HTERT RPE-1 (cell line): Measurements from ENCODE around the gene STK40.

Experiments used
- in situ Hi-C: fragments of 300-500 bp; cut with MboI; formaldehyde crosslinking; loops from 4 replicates; pipeline ENCODE4 v1.14.3; 2020; ENCODE audit warnings: low sequenced_read_pairs

STK40 gene

DNA sequence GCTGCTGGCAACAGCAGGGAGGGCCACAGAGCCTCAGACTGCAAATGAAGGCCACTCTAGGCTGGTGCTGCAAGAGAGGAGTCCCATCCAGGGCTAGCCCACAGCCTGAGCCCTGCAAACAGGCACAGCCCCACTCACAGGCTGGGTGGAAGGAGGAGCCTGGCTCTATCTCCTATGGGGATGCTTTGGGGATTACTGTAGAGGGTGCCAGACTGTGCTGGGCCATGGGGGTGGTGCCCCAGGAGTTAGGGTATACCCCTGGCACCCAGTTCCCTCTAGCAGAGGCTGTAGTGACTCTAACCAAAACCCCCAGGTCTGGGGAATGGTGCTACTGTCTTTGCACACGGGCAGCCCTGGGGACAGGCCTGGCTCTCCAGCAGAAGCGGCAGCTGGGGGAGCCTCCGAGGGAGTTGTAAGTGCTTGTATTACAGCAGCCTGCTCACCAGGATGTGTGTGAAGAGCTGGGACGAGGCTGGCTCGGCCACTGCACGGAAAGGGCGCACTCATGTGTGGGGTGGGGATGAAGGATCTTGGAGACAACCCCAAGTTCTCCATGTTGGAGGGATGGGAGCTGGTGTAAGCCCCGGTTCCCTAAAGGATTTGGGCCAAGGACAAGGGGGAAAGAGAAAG is 38.9 kb downstream of the STK40 start:
- in situ Hi-C loops = no loop called here

DNA sequence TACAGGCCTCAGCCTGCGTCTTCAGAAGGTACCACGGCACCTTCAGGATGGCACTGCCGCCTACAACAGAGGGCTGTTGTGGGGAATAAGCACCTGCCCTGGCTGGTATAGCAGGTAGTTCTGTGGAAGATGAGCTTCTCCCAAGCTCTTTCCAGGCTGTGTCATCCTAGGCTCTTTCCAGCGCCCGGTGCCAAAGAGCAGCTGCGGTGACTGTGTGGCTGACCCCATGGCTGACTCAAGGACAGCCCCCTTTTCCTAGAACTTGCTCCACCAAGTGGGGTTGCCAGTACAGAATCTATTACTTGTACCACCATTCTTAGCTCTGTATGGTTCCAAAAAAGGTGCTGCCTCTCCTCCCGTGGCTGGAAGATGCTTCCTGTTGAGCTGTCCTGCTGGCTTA is 40.4 kb downstream of the STK40 start:
- in situ Hi-C loops = no loop called here

DNA sequence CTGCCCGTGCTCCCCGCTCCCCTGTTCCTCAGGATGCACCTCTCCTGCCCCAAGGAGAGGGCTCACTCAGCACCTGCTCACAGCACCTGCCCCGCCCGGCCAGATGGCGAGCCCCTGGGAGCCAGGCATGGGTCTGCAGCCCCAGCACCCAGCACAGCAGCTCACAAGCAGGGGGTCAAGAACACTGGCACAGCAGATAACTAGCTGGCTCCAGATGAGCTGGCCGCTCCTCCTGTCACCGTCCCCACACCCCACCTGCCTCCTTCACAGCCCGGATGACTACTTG is 41.4 kb downstream of the STK40 start:
- in situ Hi-C loops = no loop called here

DNA sequence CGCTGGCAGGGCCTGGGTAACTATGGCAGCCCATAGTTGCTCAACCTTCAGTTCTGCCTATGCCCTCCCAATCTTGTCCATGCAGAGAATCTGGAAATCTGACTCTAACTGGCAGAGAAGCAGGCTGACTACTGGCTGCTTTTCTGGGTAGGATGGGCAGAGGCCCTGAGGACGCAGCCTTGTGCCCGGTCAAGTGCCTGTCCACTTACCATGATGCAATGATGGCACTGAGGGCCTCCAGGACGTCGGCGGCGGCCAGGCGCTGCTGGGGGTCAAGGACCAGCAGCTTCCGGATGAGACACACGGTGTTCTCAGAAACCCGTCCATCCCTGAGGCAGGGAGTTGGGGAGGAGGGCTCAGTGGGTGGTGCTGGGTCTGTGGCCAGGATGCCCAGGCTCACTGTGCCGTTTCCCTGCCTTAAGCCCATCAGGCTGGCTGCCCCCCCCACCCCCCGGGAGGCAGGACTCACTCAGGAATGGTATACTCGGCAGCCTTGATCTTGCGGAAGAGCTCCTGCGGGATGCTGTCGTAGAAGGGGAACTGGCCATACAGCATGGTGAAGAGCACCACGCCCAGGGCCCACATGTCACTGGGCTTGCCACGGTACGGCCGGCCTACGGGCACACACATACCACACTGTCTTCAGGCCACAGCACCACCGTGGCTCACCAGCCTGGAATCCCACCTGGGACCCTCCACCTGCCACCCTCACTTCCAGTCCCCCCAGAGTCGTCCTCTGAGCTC is 41.9 kb downstream of the STK40 start:
- in situ Hi-C loops = no loop called here

DNA sequence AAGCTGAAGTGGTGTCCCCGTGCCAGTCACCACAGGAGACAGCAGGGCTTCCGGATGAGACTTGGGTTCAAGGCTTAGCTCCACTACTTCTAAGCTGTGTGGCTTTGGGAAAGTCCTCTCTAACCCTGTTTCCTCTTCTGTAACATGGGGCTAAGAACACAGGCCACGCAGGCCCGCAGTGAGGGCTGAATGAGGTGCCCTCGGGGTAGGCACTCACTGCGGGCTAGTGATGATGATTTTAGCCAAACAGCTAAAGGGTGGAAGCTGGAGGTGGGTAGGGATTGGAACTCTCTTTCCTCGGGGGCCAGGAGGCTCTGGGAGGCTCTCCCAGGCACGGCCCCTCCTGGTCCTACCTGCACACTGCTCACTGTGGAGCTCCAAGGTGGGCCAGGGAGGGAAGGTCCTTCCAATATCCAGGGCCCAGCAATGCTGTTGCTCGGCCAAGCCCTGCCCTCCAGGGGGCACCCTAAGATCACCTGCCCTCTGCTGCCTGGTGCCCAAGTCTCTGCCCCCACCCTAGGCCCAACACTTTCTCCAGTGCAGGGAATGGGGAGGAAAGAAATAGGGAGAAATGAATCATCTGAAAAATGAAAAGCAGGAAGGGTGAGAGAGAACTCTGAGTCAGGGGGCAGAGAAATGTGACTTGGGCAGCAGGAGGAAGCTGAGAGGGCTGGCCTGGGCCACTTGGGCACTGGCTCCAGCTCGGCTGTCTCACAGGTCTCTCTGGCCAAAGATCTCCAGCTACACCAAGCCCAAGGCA is 43.1 kb downstream of the STK40 start:
- in situ Hi-C loops = no loop called here

DNA sequence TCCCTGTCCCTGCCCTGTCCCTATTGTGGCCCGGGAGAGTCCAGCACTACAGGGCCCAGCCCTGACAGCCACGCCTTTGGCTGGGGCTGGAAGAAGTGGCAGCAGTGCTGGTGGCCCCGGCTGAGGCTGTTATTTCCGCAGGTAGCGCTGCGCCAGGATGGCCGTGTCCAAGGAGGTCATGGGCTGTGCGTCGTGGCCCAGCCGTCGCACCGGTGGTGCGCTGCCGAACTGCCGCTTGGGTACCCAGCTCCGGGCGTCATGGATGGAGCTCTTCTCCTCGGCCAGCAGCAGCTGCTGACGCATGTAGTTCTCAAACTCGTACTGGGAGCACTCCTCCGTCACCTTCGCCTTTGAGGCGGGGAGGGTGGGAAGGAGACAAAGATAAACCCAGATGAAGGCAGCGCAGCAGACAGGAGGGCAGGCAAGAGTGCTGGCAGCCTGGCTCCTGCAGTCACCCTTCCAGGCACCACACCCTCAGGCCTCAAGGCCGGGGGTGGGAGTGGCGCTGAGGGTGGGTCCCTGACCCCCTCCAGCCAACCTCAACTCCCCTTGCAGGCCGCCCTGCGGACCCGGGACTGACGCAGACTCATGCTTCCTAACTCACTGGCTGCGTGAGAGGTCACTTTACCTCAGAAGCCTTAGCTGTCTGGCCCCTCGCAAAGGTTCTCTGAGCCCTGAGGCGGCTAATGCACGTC is 44.0 kb downstream of the STK40 start:
- in situ Hi-C loops = no loop called here

DNA sequence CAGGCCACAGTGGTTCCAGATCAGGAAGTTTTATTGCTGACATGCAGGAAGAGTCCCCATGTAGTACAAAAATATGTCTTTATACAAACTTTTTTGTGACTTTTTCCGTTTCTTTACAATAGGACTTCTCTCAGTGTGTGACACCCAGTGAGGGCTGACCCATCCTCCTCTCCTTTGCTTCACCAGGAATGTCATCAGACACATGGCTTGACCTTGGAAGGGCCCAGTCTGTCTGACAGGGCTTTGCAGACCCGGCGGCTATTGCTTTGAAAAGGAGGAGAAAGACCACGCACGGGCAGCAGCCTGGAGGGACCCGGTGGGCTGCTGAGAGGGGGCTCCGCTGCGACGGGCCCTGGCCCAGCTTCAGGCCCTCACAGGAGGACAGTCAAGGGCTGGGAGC is 46.1 kb downstream of the STK40 start:
- in situ Hi-C loops = no loop called here

DNA sequence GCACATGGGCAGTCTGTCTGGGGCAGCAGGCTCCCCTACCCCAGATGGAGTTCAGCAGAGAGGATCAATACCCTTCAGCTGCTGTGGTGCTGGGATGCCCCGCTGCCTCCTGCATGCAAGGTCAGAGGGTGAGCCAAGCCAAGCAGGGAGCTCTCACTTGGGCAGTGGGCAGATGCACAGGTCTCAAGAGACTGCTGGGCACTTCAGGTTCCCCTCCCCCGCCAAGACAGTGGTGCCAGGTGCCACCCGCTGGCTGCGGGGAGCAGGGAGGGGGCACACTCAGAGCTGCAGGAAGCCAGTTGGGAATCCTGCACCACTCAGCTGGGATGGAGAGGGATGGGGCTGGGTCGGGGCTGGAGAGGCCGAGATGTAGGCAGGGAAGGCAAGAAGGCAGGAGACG is 46.5 kb downstream of the STK40 start:
- in situ Hi-C loops = no loop called here

DNA sequence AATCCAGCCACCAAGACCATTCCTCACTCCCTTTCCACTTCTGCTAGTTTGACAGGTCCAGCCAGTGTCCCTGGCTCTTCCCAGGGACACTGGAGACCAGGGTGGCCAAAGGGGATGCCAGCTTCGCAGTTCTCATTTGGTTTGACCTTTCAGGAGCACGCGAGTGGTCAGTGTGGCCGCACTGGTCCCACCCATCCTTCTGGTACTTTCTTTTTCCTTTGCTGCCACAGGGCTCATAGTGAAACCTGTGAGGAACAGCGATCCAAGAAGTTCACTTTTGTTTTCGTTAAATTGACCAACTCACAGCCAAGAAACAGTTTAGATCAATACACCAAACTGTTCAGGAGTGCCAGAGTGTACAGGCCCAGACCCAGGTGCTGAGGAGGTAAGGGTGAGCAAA is 47.9 kb downstream of the STK40 start:
- in situ Hi-C loops = no loop called here

DNA sequence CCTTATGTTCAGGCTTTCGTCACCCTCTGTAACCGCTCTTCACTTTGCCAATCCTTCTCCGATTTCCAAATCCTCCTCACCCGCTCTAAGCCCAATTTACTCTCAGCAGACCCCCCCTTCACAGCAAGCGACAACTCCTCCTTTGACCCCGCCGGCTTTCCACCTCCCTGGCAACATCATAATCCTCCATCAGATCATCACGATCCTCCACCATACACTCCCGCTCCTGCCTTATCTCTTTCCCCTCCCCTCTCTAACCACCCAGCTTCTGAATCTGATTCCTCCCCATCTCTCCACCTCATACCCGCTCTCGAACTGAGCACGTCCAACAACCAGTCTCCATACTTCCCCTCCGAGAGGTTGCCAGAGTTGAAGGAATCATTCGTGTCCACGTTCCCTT is 54.8 kb downstream of the STK40 start:
- in situ Hi-C loops = no loop called here

DNA sequence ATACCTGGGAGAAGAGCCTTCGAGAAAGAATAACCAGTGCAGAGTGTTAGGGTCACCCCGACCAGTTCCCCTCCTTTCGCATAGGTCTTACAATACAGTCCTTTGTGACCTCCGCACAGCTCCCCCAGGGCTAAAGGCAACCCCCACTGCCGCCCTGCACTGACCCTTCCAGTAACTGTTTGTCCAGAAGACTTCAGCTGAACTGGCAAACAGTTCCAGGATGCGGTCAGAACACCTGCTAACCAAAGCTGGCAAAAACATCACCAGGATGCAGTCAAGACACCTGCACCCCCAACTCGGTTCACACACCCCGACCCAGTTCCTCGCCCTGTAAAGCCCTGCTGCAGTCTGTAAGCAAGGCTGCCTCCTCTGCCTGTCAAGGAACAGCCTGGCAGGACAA is 55.9 kb downstream of the STK40 start:
- in situ Hi-C loops = no loop called here

DNA sequence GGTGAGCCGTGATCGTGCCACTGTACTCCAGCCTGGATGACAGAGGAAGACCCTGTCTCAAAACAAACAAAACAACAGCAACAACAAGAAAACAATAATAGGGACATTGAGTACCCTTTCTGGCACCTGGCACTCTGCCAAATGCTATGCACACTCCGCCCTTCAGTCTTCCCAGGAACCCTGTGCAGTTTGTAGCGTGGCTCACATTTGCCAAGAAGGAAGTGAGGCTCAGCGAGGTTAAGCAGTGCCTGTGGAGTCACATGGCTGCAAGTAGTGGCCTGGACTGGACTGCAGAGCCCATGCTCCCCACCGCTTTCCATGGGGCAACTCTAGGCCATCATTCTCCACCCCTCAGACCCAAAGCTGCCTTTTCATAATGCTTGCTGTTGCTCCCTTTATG is 57.0 kb downstream of the STK40 start:
- in situ Hi-C loops = no loop called here

DNA sequence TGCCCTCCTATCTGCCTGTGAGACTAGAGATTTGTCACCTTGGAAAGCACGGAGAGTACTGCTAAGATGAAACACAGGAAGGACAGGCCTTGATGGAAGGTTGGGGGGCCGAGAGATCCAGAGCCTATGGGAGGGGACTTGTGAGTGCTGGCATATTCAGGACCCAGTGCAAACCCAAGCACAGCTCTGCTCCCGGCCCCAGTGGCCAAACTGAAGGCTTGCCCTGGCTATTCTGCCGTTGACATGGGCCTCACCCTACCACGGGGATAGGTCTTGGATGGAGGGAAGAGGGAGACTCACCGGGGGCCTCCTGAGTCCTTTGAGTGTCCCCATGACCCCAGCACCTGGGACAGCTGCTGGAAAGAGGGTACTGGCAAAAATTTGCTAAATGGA is 57.6 kb downstream of the STK40 start:
- in situ Hi-C loops = no loop called here

DNA sequence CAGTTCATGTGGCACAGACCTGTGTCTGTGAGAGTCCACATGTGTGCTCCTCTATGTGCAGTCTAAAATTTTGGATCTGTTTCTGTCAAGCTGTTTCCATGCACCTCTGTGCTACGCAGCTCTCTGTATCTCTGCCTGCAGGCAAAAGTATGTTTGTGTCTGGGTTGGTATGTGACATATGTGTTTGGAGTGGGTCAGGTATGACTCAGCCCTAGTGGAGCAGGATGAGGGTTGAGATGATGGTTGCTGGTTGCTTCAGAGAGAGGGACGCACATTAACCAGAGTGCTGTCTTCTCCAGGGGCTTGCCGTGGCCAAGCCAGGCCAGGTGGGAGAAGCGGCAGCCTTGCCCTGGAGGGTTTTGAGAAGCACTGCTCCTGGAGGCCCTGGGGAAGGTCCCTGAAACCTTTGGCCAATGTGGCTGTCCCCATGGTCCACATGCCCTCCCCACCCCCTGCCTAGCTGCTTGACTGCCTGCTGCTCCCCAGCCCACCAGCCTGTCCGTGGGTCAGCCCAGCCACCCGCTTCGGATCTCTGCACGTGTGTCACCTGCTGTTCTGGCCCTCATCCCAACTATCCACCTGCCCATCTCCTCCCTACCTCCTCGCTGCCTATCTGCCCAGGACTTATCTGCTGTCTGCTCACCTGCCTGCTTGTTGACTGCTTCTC is 58.2 kb downstream of the STK40 start:
- in situ Hi-C loops = no loop called here

DNA sequence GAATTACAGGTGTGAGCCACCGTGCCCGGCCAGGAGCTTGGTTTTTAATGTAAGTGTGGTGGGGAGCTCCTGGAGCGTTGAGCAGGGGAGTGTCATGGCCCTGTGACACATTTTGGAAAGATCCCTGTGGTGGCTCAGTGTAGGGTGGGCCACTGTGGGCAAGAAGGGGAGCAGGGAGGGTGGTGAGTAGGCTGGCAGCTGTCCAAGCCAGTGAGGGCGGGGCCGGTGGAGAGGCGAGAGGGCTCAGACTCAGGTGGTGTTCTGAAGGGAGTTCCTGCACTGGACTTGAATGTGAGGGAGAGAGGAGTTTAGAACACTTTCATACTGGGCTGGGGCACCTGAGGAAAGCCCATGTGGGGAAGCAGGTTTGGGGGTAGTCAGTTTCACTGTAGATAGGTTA is 59.2 kb downstream of the STK40 start:
- in situ Hi-C loops = no loop called here

DNA sequence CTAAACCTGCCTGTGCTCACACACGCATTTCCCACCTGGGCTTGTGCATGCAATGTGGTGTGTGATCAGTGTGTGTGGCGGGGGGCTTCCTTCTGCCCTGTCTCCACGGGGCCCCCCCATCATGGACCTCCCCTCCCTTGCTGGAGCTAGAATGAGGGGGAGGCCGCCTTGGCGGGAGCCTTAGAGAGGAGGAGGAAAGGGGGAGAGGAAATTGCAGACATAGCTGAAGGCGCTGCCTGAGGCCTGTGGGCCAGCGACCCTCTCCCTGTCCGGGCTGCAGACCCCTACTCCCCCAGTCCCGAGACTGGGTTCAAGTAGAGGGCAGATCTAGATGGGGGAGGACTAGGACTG is 61.4 kb downstream of the STK40 start:
- in situ Hi-C loops = no loop called here

DNA sequence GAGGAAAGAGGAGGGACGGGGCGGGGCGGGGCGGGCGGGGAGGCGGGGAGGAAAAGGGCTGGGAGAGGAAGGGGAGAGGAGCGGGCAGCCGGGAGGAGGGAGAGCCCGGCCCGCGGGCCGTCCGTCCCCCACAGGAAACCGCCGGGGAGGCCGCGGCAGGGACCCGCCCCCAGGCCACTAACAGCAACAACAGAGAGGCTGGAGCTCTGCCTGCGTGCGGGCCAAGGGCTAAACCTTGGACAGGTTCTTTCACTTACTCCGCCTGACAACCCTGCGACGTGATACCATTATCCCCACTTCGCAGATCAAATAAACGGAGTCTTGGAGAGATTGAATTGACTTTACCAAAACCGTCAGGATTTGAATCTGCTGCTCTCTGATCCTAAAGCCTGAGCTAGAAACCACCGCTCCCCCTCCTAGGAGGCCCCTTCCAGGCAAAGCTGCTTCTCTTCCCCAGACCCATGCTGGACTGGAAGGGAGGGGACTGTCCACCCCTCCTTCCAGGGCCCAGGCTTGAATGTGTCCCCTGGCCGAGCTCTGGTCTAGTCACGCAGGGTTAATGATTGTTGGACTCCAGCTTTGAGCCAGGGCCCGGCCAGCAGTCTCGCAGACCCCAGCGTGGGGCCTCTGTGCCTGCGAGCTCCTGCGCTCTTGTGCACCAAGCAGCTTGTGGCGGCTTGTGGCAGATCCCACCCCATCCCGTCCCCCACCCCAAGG is 61.9 kb downstream of the STK40 start, which contains the start of gene EVA1B:
TSS of gene EVA1B (minus strand) at position 10 of the 717 bp plus-strand sequence. CDS start 608 bp downstream, outside the sequence.
- in situ Hi-C loops = no loop called here

DNA sequence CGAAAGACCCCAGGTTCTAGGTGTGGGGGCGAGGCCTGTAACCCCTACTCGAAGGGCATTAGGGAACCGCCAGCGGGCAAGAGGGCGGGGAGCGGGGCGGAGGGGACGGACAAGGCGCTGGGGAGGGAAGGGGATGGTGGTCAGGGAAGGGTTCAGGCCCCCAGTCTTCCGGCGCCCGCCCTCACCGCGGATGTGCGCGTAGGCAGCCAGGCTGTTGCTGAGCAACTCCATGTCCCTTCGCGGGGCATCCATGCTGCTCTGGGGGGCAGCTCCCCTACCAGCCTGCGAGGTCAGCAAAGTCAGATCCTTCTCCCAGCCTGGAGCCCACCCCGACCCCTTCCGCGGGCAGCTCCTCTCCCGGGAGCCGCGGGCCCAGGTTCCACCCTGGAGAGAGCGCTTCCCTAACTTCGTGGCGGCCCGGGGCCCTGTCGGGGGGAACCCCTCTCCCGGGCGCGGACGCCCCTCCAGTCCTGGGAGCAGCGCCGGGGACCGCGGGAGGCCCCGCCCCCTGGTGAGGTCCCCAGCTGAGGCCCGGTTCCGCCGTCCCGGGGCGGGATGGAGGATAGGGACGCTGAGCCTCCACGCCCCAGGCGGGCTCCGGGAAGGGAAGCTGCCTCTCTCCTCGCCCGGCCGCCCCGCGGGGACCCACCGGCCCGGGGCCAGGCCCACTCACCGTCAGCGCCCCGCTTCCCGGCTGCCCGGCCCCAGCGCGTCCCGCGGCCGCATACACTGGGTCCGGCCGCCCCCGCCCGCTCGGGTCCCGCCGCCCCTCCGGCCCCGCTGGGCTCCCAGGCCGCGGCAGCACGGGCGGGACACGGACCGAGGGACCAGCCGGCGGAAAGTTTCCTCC is 62.7 kb downstream of the STK40 start:
- in situ Hi-C loops = no loop called here

DNA sequence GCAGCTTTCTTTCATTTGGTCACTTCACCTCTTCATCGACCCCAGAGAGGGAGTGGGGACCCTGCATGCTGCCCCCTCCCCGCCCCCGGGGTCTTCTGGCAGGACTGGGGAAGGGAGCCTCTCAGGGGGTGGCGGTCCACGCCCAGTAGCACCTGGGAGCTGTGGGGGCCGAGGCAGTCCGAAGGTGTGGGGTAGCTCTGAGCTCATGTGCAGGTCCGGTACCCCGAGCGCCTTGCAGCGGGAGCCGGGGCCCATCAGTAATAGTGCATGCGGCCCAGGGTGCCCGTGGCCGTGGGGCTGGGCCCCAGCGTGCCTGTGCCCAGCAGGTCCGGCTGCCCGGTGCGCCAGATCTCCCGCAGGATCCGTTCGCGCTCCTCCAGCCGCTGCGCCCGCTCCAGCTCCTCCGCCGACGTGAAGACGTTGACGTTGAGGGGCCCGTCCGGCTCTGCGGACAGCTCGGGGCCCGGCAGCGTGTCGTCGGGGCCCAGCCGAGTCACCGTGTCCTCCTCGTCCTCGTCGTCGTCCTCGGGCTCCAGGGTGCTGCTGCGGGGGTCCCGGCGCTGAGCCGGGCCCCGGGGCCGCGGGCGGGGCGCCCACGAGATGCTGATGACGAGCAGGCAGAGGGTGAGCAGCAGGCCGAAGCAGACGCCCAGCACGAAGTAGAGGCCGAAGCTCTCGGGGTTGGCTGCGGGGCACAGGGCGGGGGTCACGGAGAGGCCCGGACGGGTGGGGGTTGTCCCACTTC is 63.5 kb downstream of the STK40 start:
- in situ Hi-C loops = no loop called here
